Measurements from ENCODE around the gene LDHAL6B. TPM values are rescaled to one million over a fixed set of nuclear protein-coding genes. Genes with fewer than 3 reads are reported as not detected.

LDHAL6B gene
- polyA plus RNA-seq, 3 donors = not detected

DNA sequence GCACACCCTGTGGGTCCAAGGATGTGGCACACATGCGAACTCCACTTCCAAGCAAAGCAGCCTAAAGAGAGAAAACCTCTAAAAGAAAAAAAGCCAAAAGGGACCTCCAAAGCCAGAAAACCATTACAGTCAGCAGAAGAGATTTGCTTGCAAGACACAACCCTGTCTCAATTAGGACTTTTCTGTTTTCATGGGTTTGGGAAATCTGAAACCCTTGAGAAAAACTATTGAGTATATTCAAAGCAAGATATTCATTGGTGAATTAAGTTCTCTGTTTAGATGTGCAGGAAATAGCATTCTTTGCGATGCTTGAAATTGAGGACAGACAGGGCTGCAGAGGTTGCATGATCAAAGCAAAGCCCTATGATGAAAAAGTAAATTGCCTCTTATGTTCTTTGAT lies 10.2 kb upstream of the LDHAL6B start:
- no peak for DNase-seq
- Mint-ChIP-seq H3K27ac (no peak overlapping the region), H3K36me3 (peaks cover 49 to 68% of the 10 kb centered on the region in 2 donors)

GRCh38 chr15:59197454-59197853 lies 9.2 kb upstream of the LDHAL6B start:
- WGBS (ENCODE audit: insufficient coverage) = 0% methylated on average over 1 of the region's 2 CpGs
- intact Hi-C loops (cut with micrococcal nuclease) = no loop called here
- no peaks in the 10 kb centered on the region for H4K20me1 ChIP-seq (ENCODE audit: insufficient read depth, low read length)
- no peak overlapping the region for H2AFZ ChIP-seq (ENCODE audit: insufficient read depth, low read depth, low read length, poor library complexity, severe bottlenecking)
- H3K4me1 ChIP-seq (ENCODE audit: control insufficient read depth in 1 of 2, insufficient read depth in 2 of 2, low read length in 2 of 2) = peaks cover 8 to 12% of the 10 kb centered on the region in 2 donors
- H3K9ac ChIP-seq (ENCODE audit: insufficient read depth, low read length, poor library complexity, severe bottlenecking) = no peak overlapping the region
- Mint-ChIP-seq H3K4me3 (no peak overlapping the region), H3K27me3 (ENCODE audit: low read depth in 3 of 3) (no peaks in the 10 kb centered on the region), H3K27ac (peak overlapping the region in 4 of 7 donors; percentile 11 to 64 (median 46)), H3K4me1 (peaks cover 10% of the 10 kb centered on the region), H3K9me3 (peaks cover 0 to 2% (median 0%) of the 10 kb centered on the region in 7 donors), H3K36me3 (peaks cover 54 to 68% of the 10 kb centered on the region in 2 donors)
- DNase-seq = no peak
- no peaks in the 10 kb centered on the region for H3K9me3 ChIP-seq (replicated peaks in 1 of 2; ENCODE audit: control insufficient read depth in 1 of 2, insufficient read depth in 1 of 2, low read length in 2 of 2)
- peak overlapping the region in 1 of 2 donors; percentile 40 for H3K27ac ChIP-seq (ENCODE audit: low read depth in 1 of 2, low read length in 2 of 2)
- peak overlapping the region; percentile 6 for H3K4me2 ChIP-seq (replicated peaks; ENCODE audit: extremely low read depth, low read length, poor library complexity, severe bottlenecking)
- peaks cover 37 to 55% of the 10 kb centered on the region in 2 donors for H3K36me3 ChIP-seq (replicated peaks in 1 of 2; ENCODE audit: control insufficient read depth in 1 of 2, insufficient read depth in 2 of 2, low read length in 2 of 2)
- H3K79me2 ChIP-seq (ENCODE audit: insufficient read depth, low read length) = no peaks in the 10 kb centered on the region
- TF ChIP-seq, protein P1, sequence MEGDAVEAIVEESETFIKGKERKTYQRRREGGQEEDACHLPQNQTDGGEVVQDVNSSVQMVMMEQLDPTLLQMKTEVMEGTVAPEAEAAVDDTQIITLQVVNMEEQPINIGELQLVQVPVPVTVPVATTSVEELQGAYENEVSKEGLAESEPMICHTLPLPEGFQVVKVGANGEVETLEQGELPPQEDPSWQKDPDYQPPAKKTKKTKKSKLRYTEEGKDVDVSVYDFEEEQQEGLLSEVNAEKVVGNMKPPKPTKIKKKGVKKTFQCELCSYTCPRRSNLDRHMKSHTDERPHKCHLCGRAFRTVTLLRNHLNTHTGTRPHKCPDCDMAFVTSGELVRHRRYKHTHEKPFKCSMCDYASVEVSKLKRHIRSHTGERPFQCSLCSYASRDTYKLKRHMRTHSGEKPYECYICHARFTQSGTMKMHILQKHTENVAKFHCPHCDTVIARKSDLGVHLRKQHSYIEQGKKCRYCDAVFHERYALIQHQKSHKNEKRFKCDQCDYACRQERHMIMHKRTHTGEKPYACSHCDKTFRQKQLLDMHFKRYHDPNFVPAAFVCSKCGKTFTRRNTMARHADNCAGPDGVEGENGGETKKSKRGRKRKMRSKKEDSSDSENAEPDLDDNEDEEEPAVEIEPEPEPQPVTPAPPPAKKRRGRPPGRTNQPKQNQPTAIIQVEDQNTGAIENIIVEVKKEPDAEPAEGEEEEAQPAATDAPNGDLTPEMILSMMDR (IDR thresholded peaks at IDR 0.05) = no peak
- no peaks in the 10 kb centered on the region for H3K27me3 ChIP-seq (ENCODE audit: control insufficient read depth in 2 of 2, insufficient read depth in 2 of 2, low read length in 2 of 2)
- H3K4me3 ChIP-seq (replicated peaks in 1 of 3; ENCODE audit: low read depth in 2 of 3, low read length in 3 of 3) = no peak overlapping the region

More for the DNA sequence above, 10.2 kb upstream of the LDHAL6B start:
- H3K9me3 Mint-ChIP-seq = peaks cover 0 to 2% (median 0%) of the 10 kb centered on the region in 7 donors
- H3K79me2 ChIP-seq (ENCODE audit: insufficient read depth, low read length) = no peaks in the 10 kb centered on the region
- TF ChIP-seq, protein P1 (IDR thresholded peaks at IDR 0.05) = no peak
- peaks cover 10% of the 10 kb centered on the region for H3K4me1 Mint-ChIP-seq
- peaks cover 0 to 2% (median 0%) of the 10 kb centered on the region in 3 donors for H3K27me3 Mint-ChIP-seq (ENCODE audit: low read depth in 3 of 3)
- no peak overlapping the region for H3K4me3 Mint-ChIP-seq
- intact Hi-C loops (cut with micrococcal nuclease) = no loop called here
- peaks cover 30 to 55% of the 10 kb centered on the region in 2 donors for H3K36me3 ChIP-seq (replicated peaks in 1 of 2; ENCODE audit: control insufficient read depth in 1 of 2, insufficient read depth in 2 of 2, low read length in 2 of 2)
- no peaks in the 10 kb centered on the region for H4K20me1 ChIP-seq (ENCODE audit: insufficient read depth, low read length)
- H3K9ac ChIP-seq (ENCODE audit: insufficient read depth, low read length, poor library complexity, severe bottlenecking) = no peak overlapping the region
- no peak overlapping the region for H3K4me3 ChIP-seq (replicated peaks in 1 of 3; ENCODE audit: low read depth in 2 of 3, low read length in 3 of 3)
- H3K27me3 ChIP-seq (ENCODE audit: control insufficient read depth in 2 of 2, insufficient read depth in 2 of 2, low read length in 2 of 2) = no peaks in the 10 kb centered on the region
- 80% methylated on average over 1 of the region's 2 CpGs for WGBS (ENCODE audit: insufficient coverage)
- H3K9me3 ChIP-seq (replicated peaks in 1 of 2; ENCODE audit: control insufficient read depth in 1 of 2, insufficient read depth in 1 of 2, low read length in 2 of 2) = no peaks in the 10 kb centered on the region
- H3K27ac ChIP-seq (ENCODE audit: low read depth in 1 of 2, low read length in 2 of 2) = no peak overlapping the region
- H3K4me1 ChIP-seq (ENCODE audit: control insufficient read depth in 1 of 2, insufficient read depth in 2 of 2, low read length in 2 of 2) = peaks cover 8 to 12% of the 10 kb centered on the region in 2 donors
- H2AFZ ChIP-seq (ENCODE audit: insufficient read depth, low read depth, low read length, poor library complexity, severe bottlenecking) = no peak overlapping the region
- H3K4me2 ChIP-seq (replicated peaks; ENCODE audit: extremely low read depth, low read length, poor library complexity, severe bottlenecking) = no peak overlapping the region
